KMS-11 (cell line): ENCODE results near the gene UBR4.

Experiments used
- H2AFZ ChIP-seq: fragments of 200-600 bp; sonication (generic); 2 replicates; pipeline ENCODE4 v1.6.1; 2016; ENCODE audit warnings: antibody characterized with exemption, mixed run types, low read depth
- H3K27ac ChIP-seq: fragments of 200-600 bp; sonication (generic); 2 replicates; pipeline ENCODE4 v1.6.1; 2016; ENCODE audit warnings: mild to moderate bottlenecking, mixed run types
- H3K27me3 ChIP-seq: fragments of 200-600 bp; sonication (generic); 2 replicates; pipeline ENCODE4 v1.6.1; 2017; ENCODE audit warnings: mild to moderate bottlenecking, low read depth, mixed run types, moderate library complexity; ENCODE audit not compliant: insufficient read depth
- H3K36me3 ChIP-seq: fragments of 200-600 bp; sonication (generic); 2 replicates; pipeline ENCODE4 v1.6.1; 2017; ENCODE audit warnings: mild to moderate bottlenecking, mixed run types; ENCODE audit not compliant: insufficient read depth
- H3K4me1 ChIP-seq: fragments of 200-600 bp; sonication (generic); 2 replicates; pipeline ENCODE4 v1.6.1; 2016; ENCODE audit warnings: mild to moderate bottlenecking, low read depth, mixed run types; ENCODE audit not compliant: poor library complexity, severe bottlenecking
- H3K4me2 ChIP-seq: fragments of 200-600 bp; sonication (generic); 2 replicates; pipeline ENCODE4 v1.7.0; 2016; ENCODE audit warnings: mild to moderate bottlenecking, mixed run types
- H3K4me3 ChIP-seq: fragments of 200-600 bp; sonication (generic); IDR thresholded peaks from 2 replicates; pipeline ENCODE4 v1.6.1; 2017; ENCODE audit warnings: low read depth, low read length, mixed read lengths; ENCODE audit not compliant: insufficient read depth
- H3K79me2 ChIP-seq: fragments of 200-600 bp; sonication (generic); 2 replicates; pipeline ENCODE4 v1.6.1; 2016; ENCODE audit warnings: low read depth, mixed run types; ENCODE audit not compliant: insufficient read depth
- H3K9ac ChIP-seq: fragments of 200-600 bp; sonication (generic); 2 replicates; pipeline ENCODE4 v1.6.1; 2016; ENCODE audit warnings: mild to moderate bottlenecking, mixed run types
- H4K20me1 ChIP-seq: fragments of 200-600 bp; sonication (generic); 2 replicates; pipeline ENCODE4 v1.6.1; 2016; ENCODE audit warnings: mild to moderate bottlenecking, mixed run types; ENCODE audit not compliant: insufficient read depth
- CTCF ChIP-seq: fragments of 200-600 bp; sonication (generic); conservative IDR thresholded peaks from 2 replicates; pipeline ENCODE4 v1.6.1; 2017; ENCODE audit warnings: low read depth, mild to moderate bottlenecking, antibody characterized with exemption, low read length, moderate library complexity, mixed read lengths

The UBR4 gene

GRCh38 chr1:19067912-19068638, 142.0 kb downstream of the UBR4 start:
- no peaks in the 10 kb centered on the region for H3K4me1 ChIP-seq
- H3K79me2 ChIP-seq = no peaks in the 10 kb centered on the region
- H2AFZ ChIP-seq = no peak overlapping the region
- H4K20me1 ChIP-seq = no peaks in the 10 kb centered on the region
- peaks cover 3% of the 10 kb centered on the region; the same call in 1 of the 2 replicates for H3K27me3 ChIP-seq
- no peak overlapping the region for H3K4me3 ChIP-seq
- no peak overlapping the region for H3K27ac ChIP-seq
- H3K9ac ChIP-seq = no peak overlapping the region
- no peaks in the 10 kb centered on the region for H3K36me3 ChIP-seq
- TF ChIP-seq CTCF = no peak
- H3K4me2 ChIP-seq = no peak overlapping the region

- H4K20me1 ChIP-seq = no peaks in the 10 kb centered on the region
- no peaks in the 10 kb centered on the region for H3K79me2 ChIP-seq
- peaks cover 3% of the 10 kb centered on the region; the same call in 1 of the 2 replicates for H3K27me3 ChIP-seq
- H3K4me2 ChIP-seq = no peak overlapping the region
- TF ChIP-seq CTCF = no peak
- no peak overlapping the region for H3K27ac ChIP-seq
- no peaks in the 10 kb centered on the region for H3K4me1 ChIP-seq
- no peaks in the 10 kb centered on the region for H3K36me3 ChIP-seq
- no peak overlapping the region for H3K9ac ChIP-seq
- H2AFZ ChIP-seq = no peak overlapping the region
- no peak overlapping the region for H3K4me3 ChIP-seq
Observed at GRCh38 chr1:19067182-19067911, 142.7 kb downstream of the UBR4 start.

- Histone ChIP-seq H3K4me2 (no peak overlapping the region), H3K4me3 (no peak overlapping the region)
Observed at GRCh38 chr1:19066874-19067181, 143.2 kb downstream of the UBR4 start.

GRCh38 chr1:19066248-19066873, 143.7 kb downstream of the UBR4 start:
- Histone ChIP-seq H2AFZ (no peak overlapping the region), H3K27ac (no peak overlapping the region), H3K79me2 (no peaks in the 10 kb centered on the region), H3K36me3 (no peaks in the 10 kb centered on the region), H3K4me3 (no peak overlapping the region), H3K27me3 (peaks cover 3% of the 10 kb centered on the region; the same call in 1 of the 2 replicates), H4K20me1 (no peaks in the 10 kb centered on the region), H3K4me2 (no peak overlapping the region), H3K4me1 (no peaks in the 10 kb centered on the region), H3K9ac (no peak overlapping the region)
- no peak for TF ChIP-seq CTCF

More at GRCh38 chr1:19066874-19067181, 143.2 kb downstream of the UBR4 start:
- TF ChIP-seq CTCF = no peak
- Histone ChIP-seq H3K27ac (no peak overlapping the region), H3K9ac (no peak overlapping the region), H2AFZ (no peak overlapping the region), H3K36me3 (no peaks in the 10 kb centered on the region), H3K27me3 (peaks cover 3% of the 10 kb centered on the region; the same call in 1 of the 2 replicates), H4K20me1 (no peaks in the 10 kb centered on the region), H3K79me2 (no peaks in the 10 kb centered on the region), H3K4me1 (no peaks in the 10 kb centered on the region)
